HG03108 (cell line): ENCODE results near the gene ZNF175.

Source experiments
- ATAC-seq: cut with Tn5 transposase; IDR thresholded peaks from one replicate; pipeline ENCODE4 v1.9.1; 2021; ENCODE audit warnings: moderate library complexity; ENCODE audit not compliant: unreplicated experiment

Gene ZNF175

DNA sequence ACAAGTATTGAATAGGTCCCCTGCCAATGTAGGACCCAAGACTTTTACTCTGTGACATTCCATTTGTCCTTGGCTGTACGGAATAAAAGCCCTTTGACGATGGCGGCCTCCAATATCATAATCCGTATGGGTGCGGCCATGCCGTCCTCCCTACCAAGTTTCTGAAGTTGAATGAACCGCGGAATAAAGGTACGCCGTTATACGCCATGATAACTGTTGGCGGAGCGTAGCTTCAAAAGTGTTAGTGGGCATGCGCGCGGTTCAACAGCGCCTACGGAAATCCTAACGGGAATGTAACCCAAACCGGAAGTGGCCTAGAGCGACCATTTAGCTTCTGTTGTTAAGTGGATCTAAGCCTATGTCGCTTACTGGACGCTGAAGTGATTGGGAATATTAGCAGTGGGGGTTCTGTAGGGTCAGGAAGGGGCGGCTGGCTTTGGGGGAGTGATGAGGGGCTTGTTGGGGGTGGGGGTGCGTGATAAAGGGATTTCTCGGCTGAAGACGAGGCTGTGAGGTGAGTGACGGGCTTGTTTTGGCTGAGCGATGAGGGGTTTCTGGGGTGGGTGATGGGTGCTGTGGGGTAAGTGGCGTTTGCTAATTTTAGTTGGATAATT, at the start of gene ZNF175:
Gene ZNF175, plus strand, starts transcription at position 322 of the 614 bp plus-strand sequence. CDS start 2,047 bp downstream, outside the sequence.
- peak; percentile 81 for ATAC-seq

DNA sequence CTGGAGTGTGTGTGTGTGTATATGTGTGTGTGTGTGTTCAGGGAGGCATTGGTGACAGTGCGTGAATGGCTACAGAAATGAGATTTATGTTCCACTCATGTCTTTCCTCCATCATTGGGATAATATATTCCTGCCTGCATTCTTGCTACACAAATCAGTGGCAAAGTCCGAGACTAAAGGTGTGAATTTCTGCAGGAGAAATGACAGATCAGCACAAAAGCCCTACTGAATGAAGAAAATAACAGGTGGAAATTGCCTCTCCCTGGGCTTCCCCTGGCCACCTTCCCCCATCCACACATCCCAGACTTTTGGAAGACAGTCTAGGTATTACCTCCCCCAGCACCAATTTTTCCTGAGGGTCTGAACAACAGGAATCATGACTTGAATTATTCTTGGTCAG, 49.7 kb upstream of the ZNF175 start:
- ATAC-seq: no peak

GRCh38 chr19:51521781-51522180, 49.3 kb upstream of the ZNF175 start:
- ATAC-seq: no peak

DNA sequence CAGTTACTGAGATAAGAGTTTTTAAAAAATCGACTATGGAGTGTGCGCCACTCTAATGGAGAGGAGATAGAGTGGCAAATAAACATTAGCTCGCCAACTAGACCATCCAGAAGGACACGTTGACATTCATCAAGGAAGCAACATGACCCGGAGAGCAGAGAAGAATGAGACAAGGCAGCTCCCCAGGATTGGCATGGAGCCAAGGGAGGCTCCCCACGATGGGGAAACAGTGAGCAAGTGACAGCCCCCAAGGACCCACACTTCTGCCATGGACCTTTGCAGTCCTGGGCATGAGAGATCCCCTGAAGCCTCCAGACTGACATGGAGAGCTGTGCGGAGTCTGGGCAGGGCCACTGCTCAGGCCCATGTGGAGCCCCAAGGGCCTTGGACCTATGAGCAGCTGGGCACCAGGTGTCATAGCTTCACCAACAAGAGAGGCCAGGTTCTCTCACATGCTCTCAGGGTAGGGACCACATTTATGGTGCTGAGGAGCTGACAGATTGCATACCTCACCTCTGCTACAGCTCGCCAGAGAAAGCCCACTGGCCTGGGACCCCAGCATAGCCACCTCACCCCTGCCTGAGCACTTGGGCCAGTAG, 46.3 kb upstream of the ZNF175 start:
- no peak for ATAC-seq

GRCh38 chr19:51525651-51526050, 45.4 kb upstream of the ZNF175 start:
- ATAC-seq: no peak

DNA sequence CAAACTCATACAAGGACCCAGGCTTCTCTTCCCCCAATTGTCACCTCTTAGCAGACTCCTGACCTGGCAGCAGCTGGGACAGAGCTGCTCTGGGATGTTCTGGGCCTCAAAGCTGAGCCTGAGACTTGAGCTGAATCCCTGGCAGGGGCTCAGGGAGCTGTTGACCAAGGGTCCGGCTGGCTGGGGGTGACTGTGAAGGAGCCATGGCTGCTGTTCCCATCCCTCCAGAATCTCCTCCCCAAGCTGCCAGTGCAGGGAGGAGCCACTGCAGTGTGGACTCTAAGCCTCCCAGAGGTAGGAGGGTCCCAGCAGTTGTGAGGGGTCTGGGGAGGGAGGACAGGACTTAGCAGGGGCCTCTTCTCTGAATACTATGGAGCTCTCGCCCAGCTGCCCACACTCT, 41.8 kb upstream of the ZNF175 start:
- no peak for ATAC-seq

DNA sequence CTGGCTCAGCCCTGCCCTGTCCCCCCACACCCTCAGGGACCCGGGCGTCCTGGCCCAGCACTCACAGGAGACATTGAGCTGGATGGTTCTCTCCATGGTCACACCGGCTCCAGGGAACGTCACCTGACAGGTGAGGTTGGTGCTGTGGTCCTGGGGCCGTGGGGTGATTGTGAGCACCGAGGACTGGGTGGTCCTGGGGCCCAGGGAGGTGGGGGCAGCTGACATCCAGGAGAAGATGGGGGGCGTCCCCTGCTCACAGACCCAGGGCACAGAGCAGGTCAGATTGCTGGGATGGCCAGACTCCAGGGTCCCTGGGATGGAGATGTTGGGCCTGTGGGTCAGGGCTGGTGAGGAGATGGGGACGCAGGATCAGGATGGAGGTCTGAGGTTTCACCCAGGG, 40.5 kb upstream of the ZNF175 start:
- ATAC-seq: no peak

- no peak for ATAC-seq
Observed at GRCh38 chr19:51531349-51532315, 39.5 kb upstream of the ZNF175 start, which contains the start of gene SIGLEC6. Gene SIGLEC6, minus strand, starts transcription at chr19:51531670. Its CDS starts 22 bp downstream, at chr19:51531648.

GRCh38 chr19:51535535-51535934, 35.5 kb upstream of the ZNF175 start:
- ATAC-seq: no peak

DNA sequence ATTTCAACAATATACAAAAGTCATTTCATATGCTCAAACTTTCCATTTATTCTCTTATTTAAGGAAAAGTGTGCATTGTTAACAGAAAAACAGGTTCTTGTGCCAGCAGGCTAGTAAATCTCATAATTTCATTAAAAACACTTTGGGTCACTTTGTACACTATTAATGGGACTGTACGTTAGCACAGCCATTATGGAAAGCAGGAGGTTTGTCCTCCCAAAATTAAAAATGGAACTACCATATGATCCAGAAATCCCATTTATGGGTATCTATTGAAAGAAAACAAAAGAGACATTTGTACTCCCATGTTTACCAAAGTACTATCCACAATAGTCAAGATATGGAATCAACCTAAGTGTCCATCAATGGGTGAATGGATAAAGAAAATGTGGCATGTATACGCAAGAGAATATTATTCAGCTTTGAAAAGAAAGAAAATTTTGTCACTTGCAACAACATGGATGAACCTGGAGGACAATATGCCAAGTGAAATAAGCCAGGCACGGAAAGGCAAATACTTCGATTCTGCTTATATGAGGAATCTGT, 31.2 kb upstream of the ZNF175 start:
- ATAC-seq: no peak

DNA sequence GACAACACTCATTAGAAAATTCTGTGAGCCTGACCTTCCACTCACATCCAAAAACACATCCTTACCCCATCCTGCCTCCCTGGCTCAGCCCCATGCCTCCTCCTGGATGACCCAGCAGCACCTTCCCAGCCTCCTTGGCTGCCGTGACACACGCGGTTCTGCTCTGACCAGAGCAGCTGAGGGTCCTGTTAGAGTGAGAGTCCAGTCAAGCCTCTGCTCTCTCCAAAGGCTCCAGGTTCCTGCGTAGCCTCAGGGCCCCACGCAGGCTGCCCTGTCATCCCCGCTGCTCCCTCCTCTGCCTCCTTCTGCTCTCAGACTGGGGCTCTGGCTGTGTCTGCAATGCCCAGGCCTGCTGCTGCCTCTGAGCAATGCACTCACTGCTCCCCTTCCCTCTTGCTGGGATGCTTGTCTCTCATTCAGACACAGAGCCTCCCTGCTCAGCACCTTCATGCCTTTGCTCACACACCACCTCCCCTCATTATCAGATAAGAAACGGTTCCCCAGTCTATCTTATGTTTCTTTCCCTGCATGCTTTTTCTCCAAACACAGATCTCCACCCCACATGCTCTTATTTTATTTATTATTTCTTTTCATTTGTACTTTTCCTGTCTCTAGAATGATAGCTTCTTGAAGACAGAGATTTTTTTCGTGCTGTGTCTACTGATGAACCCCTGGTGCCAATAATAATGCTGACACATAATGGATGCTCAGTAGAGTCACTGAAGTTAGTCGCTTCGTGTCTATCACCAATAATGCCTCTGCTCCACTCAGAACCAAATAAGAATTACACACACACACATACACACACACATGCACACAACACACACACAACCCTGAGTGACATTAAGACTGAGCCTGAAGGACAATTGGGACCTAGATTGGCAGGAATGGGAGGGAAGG, 29.4 kb upstream of the ZNF175 start:
- no peak for ATAC-seq

- no peak for ATAC-seq
Observed at GRCh38 chr19:51542699-51543098, 28.4 kb upstream of the ZNF175 start.

GRCh38 chr19:51544038-51544437, 27.0 kb upstream of the ZNF175 start:
- ATAC-seq: no peak

- no peak for ATAC-seq
Observed at GRCh38 chr19:51546107-51546649, 24.9 kb upstream of the ZNF175 start.

- ATAC-seq: no peak
Observed at GRCh38 chr19:51546650-51547396, 24.3 kb upstream of the ZNF175 start.

GRCh38 chr19:51547397-51548212, 23.5 kb upstream of the ZNF175 start:
- no peak for ATAC-seq

DNA sequence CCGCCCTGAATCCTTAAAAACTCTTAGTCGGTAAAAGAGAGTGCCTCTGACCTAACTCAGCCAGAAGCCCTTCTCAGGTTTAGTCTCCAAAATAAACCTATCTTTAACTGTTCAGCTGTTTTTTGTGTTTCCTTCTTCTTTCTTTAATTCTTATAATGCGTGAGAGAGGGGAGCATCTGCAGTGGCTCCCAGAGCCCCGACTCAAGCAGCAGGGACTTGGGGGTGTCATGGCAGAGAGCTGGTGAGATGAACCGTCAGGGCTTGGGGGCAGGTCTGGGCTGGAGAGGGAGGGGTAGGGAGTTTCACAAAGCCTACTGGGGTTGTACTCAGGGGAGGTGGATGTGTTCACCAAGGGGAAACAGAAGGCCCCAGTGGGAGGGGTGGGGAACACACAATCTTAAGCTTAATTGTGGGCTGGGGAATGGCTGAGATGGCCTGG, 22.9 kb upstream of the ZNF175 start:
- no peak for ATAC-seq

GRCh38 chr19:51548891-51549305, 22.2 kb upstream of the ZNF175 start:
- ATAC-seq: no peak
